Stomach (tissue), 9 donors: ENCODE data around the gene IFI6. TPM values are rescaled to one million over a fixed set of nuclear protein-coding genes. Genes with fewer than 3 reads are reported as not detected.

Experiments
- DNase-seq, 2 donors: peaks; one replicate each; pipeline versions ENCODE4 v3.0.0 to v3.0.0-alpha.2; 2013 to 2019
- H3K27ac ChIP-seq, 5 donors: fragments of 200-600 bp in 4 of 5; sonication (generic) in 4 of 5; one replicate each; pipeline ENCODE4 v1.5.1; 2013 to 2019; ENCODE audit warnings: mild to moderate bottlenecking in 1 of 5, moderate library complexity in 1 of 5
- H3K27me3 ChIP-seq, 3 donors: fragments of 200-600 bp; sonication (generic); one replicate each; pipeline ENCODE4 v1.5.1; 2017 to 2019; ENCODE audit warnings: mixed run types in 1 of 3
- H3K36me3 ChIP-seq, 4 donors: fragments of 200-600 bp; sonication (generic); 1 replicate in 3 of 4; 2 replicates in 1 of 4; pipeline ENCODE4 v1.5.1; 2016 to 2019
- H3K4me1 ChIP-seq, 4 donors: fragments of 200-600 bp; sonication (generic); one replicate each; pipeline ENCODE4 v1.5.1; 2016 to 2019
- H3K4me3 ChIP-seq, 4 donors: fragments of 200-600 bp; sonication (generic) in 3 of 4; one replicate each; pipeline ENCODE4 v1.5.1; 2016 to 2019; ENCODE audit warnings: mild to moderate bottlenecking in 1 of 4
- H3K9me3 ChIP-seq, 4 donors: fragments of 200-600 bp; sonication (generic); one replicate each; pipeline ENCODE4 v1.5.1; 2016 to 2019
- EP300 ChIP-seq: sonication (generic); formaldehyde crosslinking; IDR thresholded peaks from one replicate; pipeline ENCODE4 v1.6.1; 2017; ENCODE audit warnings: antibody characterized with exemption
- POLR2A ChIP-seq, 4 donors: fragments of 450-650 bp; IDR thresholded peaks; one replicate each; pipeline ENCODE4 v1.6.1; 2016; ENCODE audit warnings: antibody characterized with exemption in 4 of 4, control low read depth in 2 of 4, mild to moderate bottlenecking in 1 of 4, moderate library complexity in 1 of 4
- POLR2AphosphoS5 ChIP-seq, 3 donors: sonication (generic); formaldehyde crosslinking; IDR thresholded peaks; one replicate each; pipeline ENCODE4 v1.6.1; 2016; ENCODE audit warnings: antibody characterized with exemption in 3 of 3
- WGBS, 5 donors: extraction: QIAGEN DNeasy Blood & Tissue Kit in 3 of 5; methylation state at CpG; one replicate each; pipeline versions ENCODE4 v1.1.5 to v1.1.7; 2013 to 2018; 5-methylcytosine and 5-hydroxymethylcytosine counted together
- intact Hi-C: fragments of 100-400 bp; cut with DNase I; formaldehyde crosslinking; loops from one replicate; pipeline ENCODE4 v1.15.1; 2023; ENCODE audit warnings: low total_unique reads
- polyA plus RNA-seq, 3 donors: library from polyadenylated mRNA; stranded (reverse); fragments of 200-250 nt; gene quantifications; one replicate each; pipeline ENCODE4 v1.2.3, GENCODE V29; 2013
- total RNA-seq, 5 donors: library from RNA; depleted of rRNA; stranded (reverse); fragments of >200 nt; gene quantifications; one replicate each; pipeline versions ENCODE4 v1.1.0 to v1.2.3, GENCODE V29; 2014 to 2016
- TF ChIP-seq, protein P1 (sequence below), 7 experiments: fragments of 450-650 bp in 4 of 7; fragments of 200-600 bp in 3 of 7; sonication (generic) in 3 of 7; IDR thresholded peaks; one replicate each; pipeline ENCODE4 v1.5.1; 2016 to 2019; ENCODE audit warnings: antibody characterized with exemption in 7 of 7, control low read depth in 2 of 7, mild to moderate bottlenecking in 1 of 7
- donor health status: healthy with polysubstance abuse.
- donor health status: Bipolar disorder and iron deficiency.
- donor health status: healthy.

Gene IFI6
- total and polyA plus RNA-seq, 8 donors: 6.1 to 95.2 (median 40.0) TPM; not detected in 1

DNA sequence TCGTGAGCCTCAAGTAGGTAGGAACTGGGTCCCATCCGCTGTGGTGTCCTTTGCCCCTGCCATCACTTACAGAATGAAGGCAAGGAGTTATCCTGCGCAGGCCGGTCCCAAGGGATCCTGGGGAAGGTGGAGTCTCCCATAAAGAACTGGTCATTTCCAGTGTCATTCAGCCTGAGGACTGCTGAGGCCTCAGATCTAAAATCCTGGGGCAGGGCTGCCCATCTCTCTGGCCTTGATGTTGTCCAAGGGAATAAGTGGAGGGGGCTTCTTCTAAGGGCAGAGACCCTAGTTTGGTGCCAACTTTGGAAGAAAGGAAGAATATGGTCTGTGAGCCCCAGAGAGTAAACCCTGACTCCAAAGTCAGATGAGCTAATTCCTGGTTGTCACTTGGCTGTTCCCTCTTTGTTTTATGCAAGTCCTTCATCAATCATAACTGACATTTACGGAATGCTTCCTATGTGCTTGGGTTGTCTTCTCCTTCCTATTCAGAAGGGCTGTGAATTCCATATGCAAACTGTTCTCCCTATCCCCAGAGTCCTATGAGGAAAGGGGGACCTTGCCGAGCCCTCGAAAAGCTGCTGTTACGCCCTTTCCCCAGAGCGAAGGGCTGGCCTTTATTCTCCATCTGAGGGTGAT, 6.9 kb downstream of the IFI6 start:
- no peaks in the 10 kb centered on the region for H3K9me3 ChIP-seq
- TF ChIP-seq, protein P1, sequence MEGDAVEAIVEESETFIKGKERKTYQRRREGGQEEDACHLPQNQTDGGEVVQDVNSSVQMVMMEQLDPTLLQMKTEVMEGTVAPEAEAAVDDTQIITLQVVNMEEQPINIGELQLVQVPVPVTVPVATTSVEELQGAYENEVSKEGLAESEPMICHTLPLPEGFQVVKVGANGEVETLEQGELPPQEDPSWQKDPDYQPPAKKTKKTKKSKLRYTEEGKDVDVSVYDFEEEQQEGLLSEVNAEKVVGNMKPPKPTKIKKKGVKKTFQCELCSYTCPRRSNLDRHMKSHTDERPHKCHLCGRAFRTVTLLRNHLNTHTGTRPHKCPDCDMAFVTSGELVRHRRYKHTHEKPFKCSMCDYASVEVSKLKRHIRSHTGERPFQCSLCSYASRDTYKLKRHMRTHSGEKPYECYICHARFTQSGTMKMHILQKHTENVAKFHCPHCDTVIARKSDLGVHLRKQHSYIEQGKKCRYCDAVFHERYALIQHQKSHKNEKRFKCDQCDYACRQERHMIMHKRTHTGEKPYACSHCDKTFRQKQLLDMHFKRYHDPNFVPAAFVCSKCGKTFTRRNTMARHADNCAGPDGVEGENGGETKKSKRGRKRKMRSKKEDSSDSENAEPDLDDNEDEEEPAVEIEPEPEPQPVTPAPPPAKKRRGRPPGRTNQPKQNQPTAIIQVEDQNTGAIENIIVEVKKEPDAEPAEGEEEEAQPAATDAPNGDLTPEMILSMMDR (IDR thresholded peaks at IDR 0.05): no peak
- TF ChIP-seq EP300 (no peak), POLR2AphosphoS5 (IDR thresholded peaks at IDR 0.05) (no peak), POLR2A (IDR thresholded peaks at IDR 0.05) (no peak)
- peaks cover 0 to 22% (median 7%) of the 10 kb centered on the region in 4 donors for H3K36me3 ChIP-seq
- no peak overlapping the region for H3K4me3 ChIP-seq
- WGBS, 5 donors: 76 to 91% (median 89%) methylated on average over 9 of the region's 9 CpGs
- intact Hi-C loops: loop anchor here (10.0 kb wide), 1 partner anchor 60 kb away; the partner anchor contains the start of gene FAM76A
- no peaks in the 10 kb centered on the region for H3K27me3 ChIP-seq
- peaks cover 6 to 34% (median 27%) of the 10 kb centered on the region in 4 donors for H3K4me1 ChIP-seq
- no peak for DNase-seq
- H3K27ac ChIP-seq: no peak overlapping the region

DNA sequence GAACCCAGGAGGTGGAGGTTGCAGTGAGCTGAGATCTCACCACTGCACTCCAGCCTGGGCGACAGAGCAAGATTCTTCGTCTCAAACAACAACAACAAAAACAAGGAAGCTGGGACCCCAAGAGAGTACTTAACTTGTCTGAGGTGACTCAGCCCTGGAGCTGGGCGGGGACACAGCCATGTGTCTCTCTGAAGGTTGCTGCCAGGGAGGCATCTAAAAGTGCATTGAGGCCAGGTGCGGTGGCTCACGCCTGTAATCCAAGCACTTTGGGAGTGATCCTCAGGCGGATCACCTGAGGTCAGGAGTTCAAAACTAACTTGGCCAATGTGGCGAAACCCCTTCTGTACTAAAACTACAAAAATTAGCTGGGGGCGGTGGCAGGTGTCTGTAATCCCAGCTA, 7.7 kb downstream of the IFI6 start:
- H3K4me1 ChIP-seq: peaks cover 8 to 31% (median 24%) of the 10 kb centered on the region in 4 donors
- H3K9me3 ChIP-seq: no peaks in the 10 kb centered on the region
- peaks cover 0 to 22% (median 7%) of the 10 kb centered on the region in 4 donors for H3K36me3 ChIP-seq
- intact Hi-C loops: loop anchor here (5.0 to 10.0 kb wide), 2 partner anchors 47 to 61 kb away; partner anchors contain the start of gene FAM76A
- no peak overlapping the region for H3K27ac ChIP-seq
- DNase-seq: no peak
- H3K4me3 ChIP-seq: no peak overlapping the region
- H3K27me3 ChIP-seq: no peaks in the 10 kb centered on the region
- TF ChIP-seq, protein P1 (IDR thresholded peaks at IDR 0.05): no peak
- TF ChIP-seq POLR2AphosphoS5 (IDR thresholded peaks at IDR 0.05): no peak
- TF ChIP-seq EP300: no peak
- TF ChIP-seq POLR2A (IDR thresholded peaks at IDR 0.05): no peak
- WGBS, 5 donors: 70 to 77% (median 76%) methylated on average over 7 to 8 of the region's 8 CpGs

DNA sequence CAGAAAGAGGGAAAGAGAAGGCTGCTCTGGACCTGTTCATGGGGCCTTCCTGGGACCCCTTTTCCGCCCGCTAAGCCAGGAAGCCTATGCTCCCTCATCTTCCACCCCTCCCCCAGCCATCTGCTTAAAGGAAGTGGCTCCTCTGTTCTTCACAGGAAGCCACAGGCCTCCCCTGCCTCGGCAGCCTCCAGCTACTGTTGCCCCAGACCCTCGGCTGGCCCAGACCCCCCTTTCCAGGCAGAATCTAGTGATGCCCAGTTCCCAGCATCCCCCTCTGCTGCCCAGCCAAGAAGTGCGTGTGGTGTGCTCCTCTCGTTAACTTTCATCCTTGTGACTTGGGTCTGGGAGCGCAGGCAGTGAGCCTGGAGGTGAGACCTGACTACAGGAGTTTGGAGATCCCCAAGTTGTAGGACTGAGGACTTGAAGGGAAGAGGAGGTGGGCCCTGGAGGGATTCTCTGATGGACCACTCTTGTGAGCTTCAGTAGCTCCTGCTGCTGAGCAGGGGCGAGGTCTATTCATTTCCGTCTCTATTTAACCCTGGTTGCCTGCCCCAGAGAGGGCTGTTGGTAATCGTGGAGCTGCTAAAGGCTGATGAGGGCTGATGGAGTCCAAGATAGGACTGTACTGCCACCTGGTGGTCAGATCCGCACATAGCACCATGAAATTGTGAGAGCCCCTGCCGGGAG, 9.1 kb downstream of the IFI6 start:
- TF ChIP-seq POLR2A (IDR thresholded peaks at IDR 0.05) (no peak), POLR2AphosphoS5 (IDR thresholded peaks at IDR 0.05) (peak in 1 of 3 donors; percentile 63)
- TF ChIP-seq, protein P1 (IDR thresholded peaks at IDR 0.05): peak in 6 of 7 experiments; percentile 78 to 97 (median 89)
- H3K4me3 ChIP-seq: no peak overlapping the region
- intact Hi-C loops: loop anchor here (5.0 to 10.0 kb wide), 2 partner anchors 46 to 62 kb away; partner anchors contain the start of gene FAM76A
- H3K9me3 ChIP-seq: no peaks in the 10 kb centered on the region
- peaks cover 0 to 22% (median 7%) of the 10 kb centered on the region in 4 donors for H3K36me3 ChIP-seq
- H3K27me3 ChIP-seq: no peaks in the 10 kb centered on the region
- WGBS, 5 donors: 28 to 36% (median 31%) methylated on average over 11 to 12 of the region's 12 CpGs
- peak overlapping the region; percentile 8 to 78 (median 69) for H3K27ac ChIP-seq
- peaks cover 11 to 34% (median 27%) of the 10 kb centered on the region in 4 donors for H3K4me1 ChIP-seq
- DNase-seq: peak; percentile 90 to 94

DNA sequence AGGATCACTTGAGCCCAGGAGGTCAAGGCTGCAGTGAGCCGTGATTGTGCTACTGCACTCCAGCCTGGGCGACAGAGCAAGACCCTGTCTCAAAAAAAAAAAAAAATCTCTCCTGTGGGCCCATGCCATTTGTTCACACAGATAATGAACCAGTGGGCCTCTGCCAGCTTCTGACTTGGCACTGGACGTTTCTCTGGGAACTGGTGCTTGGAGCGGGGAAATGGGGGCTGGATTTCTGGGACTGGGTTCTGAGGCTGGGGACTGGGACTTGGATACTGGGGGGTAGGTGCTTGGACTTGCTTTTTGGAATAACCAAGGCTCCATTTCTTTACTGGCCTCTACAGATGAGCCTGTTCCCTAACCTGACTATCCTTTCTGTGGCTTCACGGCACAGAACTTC, 9.7 kb downstream of the IFI6 start:
- Histone ChIP-seq H3K27ac (peak overlapping the region; percentile 6 to 78 (median 69)), H3K4me3 (no peak overlapping the region), H3K4me1 (peaks cover 11 to 34% (median 27%) of the 10 kb centered on the region in 4 donors), H3K27me3 (no peaks in the 10 kb centered on the region), H3K9me3 (no peaks in the 10 kb centered on the region), H3K36me3 (peaks cover 0 to 18% (median 7%) of the 10 kb centered on the region in 4 donors)
- TF ChIP-seq POLR2AphosphoS5 (IDR thresholded peaks at IDR 0.05): no peak
- TF ChIP-seq POLR2A (IDR thresholded peaks at IDR 0.05): no peak
- TF ChIP-seq, protein P1 (IDR thresholded peaks at IDR 0.05): no peak
- no peak for TF ChIP-seq EP300
- 80 to 86% (median 81%) methylated on average over 5 of the region's 5 CpGs for WGBS, 5 donors
- intact Hi-C loops: loop anchor here (5.0 to 10.0 kb wide), 2 partner anchors 45 to 63 kb away; partner anchors contain the start of gene FAM76A
- DNase-seq: no peak
